Dermis blood vessel endothelial cell (primary cell): ENCODE measurements around the gene KCNC4. TPM values are rescaled to one million over a fixed set of nuclear protein-coding genes. Genes with fewer than 3 reads are reported as not detected.
A peak's percentile ranks its signal among the peaks of the same experiment; 100 is the strongest.

Source experiments
- DNase-seq: peaks from one replicate; pipeline ENCODE4 v3.0.0; 2010
- total RNA-seq: library from RNA; depleted of rRNA; stranded (reverse); fragments of >200 nt; gene quantifications from 2 replicates; pipeline ENCODE4 v1.2.3, GENCODE V29; 2014

KCNC4 gene
- total RNA-seq, 1 donor from 2014 or later, result 5.8 TPM

DNA sequence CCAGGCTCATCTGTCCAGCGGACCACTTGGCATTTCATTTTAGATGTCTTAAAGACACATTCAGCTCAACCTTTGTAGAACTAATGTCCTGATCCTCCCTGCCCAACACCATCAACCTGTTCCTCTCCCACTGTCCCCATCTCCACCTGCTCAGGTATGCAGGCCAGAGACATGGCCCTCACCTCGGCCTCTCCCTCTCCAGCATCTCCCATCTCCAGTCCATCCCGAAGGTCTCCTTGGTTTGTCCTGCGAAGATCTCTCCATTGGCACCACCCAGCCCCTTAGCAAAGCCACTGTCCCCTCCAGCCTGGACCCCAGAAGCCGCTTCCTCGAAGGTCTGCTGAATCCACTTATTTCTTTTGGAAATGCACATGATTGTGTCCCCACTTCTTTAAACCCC lies 20.9 kb upstream of the KCNC4 start:
- DNase-seq, result no peak

DNA sequence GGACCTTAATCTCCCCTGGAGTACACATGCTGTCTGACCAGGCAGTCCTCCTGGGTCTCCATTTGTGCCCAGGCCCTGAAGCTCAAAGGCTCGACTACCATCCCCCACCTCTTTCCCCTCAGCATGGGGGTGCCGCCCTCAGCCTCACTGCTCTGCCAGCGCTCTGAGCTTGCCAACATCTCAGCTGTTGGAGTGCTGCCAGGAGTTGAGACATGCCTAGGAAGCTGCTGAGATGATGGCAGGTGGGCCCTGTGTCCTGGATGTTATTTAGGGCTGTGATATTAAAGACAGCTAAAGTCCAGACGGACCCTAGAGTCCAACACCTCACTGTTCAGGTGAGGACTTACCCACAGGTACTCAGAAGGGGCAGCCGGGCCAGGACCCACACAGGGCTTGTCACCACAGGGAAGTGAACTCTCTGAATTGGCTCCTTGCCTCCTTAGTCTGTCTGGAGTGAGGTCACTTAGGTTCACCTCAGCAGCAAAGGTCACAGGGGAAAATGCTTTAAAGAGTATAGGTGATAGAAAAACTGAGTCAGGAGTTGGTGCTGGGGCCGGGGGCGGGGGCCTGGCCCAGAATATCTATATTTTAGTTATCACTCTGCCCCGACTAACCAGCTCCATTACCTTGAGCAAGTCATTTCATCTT lies 19.7 kb upstream of the KCNC4 start:
- no peak for DNase-seq

DNA sequence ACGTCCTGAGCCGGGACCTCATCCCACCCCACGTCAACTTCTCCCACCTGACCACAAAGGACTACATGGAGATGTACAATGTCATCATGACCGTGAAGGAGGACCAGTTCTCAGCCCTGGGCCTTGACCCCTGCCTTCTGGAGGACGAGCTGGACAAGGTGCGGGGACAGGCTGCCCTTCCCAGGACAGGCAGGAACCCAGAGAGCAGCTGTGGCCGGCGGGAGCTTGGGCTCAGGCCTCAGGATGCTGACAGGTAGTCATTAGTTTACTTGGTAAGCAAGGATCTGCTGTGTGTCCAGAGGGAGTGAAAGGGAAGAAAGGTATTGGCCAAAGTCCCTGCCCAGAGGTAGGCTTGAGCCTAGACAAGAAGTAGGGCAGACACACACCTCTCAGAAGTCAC lies 17.6 kb upstream of the KCNC4 start:
- DNase-seq, result no peak

DNA sequence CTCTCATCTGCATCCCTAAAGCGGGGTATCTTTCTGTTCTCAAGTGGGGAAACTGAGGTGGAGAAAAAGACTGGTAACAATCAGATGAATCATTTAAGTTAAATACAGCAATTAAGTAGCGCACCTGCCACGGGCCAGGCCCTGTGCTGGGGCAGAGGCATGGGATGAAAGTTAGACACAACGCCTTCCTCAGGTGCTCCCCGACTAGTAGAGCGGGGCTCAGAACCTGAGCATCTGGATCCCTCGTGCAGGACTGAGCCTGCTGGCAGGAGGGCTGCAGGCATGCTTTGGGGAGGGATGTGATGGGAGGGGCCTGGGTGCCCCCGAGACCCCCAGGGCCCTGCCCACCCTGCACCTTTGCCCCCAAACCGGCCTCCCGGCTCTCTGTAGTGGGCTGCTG lies 14.9 kb upstream of the KCNC4 start:
- DNase-seq, result no peak

DNA sequence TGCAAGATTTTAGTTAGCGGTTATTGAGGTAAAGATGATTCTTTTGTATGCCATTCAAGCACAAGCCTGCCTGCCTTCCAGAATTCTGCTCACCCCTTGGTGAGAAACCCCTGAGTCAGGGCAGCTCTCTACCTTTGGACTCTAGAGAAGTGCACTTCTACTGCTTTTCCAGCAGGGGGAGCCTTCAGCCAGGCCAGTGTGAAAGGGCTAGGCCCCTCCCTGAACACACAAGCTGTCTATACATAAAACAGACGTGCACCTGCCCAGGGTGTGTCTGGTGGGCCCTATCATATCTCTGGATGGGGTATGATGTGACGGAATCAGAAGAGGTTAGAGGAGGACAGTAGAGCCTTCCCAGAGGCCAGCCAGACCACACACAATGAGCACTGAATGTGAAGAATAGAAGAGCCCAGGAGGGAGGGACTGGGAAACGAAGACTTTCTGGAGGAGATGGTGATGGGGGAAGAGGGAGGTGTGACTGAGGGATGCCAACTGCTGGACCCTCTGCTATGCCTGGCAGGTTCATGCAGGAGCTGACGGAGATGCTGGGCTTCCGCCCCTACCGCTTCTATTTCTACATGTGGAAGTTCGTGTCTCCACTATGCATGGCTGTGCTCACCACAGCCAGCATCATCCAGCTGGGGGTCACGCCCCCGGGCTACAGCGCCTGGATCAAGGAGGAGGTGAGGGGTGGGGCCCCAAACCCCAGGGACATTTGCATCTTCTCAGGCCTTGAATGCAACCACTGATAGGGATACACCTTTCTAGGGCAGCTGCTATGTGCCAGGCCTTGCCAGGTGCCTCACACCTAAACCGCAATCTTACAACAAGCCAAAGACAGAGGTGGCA lies 13.0 kb upstream of the KCNC4 start:
- peak; percentile 60 for DNase-seq

DNA sequence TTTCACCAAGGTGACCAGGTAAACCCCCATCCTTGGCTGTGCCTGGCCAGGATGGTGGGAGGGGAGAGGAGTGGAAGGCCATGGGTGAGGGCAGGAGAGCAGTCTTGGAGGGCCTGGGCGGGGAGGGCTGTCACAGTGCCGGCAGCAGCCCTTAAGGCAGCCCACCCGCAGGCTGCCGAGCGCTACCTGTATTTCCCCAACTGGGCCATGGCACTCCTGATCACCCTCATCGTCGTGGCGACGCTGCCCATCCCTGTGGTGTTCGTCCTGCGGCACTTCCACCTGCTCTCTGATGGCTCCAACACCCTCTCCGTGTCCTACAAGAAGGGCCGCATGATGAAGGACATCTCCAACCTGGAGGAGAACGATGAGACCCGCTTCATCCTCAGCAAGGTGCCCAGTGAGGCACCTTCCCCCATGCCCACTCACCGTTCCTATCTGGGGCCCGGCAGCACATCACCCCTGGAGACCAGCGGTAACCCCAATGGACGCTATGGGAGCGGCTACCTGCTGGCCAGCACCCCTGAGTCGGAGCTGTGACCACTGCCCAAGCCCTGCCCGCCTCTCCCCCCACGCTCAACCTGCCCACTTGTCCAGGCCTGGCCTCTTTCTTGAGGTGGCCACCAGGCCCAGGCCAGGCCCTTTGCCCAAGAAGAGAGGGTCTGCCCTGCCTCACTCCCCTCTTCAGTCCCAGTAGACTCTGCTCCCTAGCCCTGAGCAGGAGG lies 12.0 kb upstream of the KCNC4 start:
- DNase-seq, result no peak

DNA sequence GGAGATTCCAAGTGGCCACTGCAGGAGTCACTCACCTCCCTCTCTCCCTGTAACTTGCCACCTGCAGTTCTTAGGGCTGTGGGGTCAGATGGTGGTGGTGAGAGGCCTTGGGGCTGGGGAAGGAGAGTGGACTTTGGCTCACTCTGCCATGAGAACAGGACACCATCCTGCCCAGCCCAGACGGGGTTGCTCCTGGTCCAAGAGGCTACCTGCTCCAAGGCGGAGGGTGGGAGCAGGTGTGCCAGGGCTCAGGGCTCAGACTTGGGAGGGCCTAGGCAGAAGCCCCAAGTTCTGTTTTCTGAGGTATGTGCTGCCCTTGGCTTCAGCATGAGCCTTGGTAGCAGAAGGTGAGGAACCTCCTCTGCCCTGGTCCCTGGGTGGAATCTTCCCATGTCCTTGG lies 11.4 kb upstream of the KCNC4 start:
- DNase-seq, result no peak

DNA sequence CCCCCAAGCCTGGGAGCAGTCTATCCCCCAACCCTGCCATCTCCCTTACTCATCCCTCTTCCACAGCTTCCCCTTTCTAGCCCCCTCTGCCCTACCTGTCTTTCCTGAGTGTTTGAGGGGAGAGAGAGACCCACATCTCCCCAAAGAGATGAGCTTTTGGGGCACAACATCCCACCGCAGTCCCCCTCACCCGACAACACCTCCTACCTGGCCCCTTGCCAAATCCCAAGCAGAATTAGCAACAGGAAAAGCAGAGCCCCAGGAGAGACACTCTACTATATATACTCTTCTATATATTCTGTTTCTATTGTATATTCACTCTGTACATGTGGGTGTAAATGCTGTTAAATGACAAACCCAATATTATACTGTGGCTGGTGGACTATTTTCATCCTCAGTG lies 9.9 kb upstream of the KCNC4 start:
- no peak for DNase-seq

DNA sequence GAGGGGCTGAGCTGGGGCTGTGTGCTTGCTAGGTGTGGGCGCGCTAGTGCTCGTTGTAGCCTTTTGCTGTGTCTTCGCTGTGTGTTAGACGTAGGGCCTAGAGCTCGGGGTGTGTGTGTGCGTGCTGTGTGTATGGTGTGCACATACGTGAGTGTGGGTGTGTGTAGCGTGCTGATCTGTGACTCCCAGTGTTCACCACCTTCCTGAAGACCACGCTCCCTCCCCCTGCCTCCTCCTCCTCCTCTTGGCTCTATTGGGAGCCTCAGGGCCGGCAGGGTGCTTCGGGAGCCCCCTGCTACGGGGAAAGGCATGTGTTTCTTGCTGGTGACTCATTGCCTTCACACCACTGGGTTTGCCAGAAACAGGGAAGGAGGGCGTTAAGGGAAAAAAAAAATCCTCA lies 9.4 kb upstream of the KCNC4 start:
- no peak for DNase-seq

DNA sequence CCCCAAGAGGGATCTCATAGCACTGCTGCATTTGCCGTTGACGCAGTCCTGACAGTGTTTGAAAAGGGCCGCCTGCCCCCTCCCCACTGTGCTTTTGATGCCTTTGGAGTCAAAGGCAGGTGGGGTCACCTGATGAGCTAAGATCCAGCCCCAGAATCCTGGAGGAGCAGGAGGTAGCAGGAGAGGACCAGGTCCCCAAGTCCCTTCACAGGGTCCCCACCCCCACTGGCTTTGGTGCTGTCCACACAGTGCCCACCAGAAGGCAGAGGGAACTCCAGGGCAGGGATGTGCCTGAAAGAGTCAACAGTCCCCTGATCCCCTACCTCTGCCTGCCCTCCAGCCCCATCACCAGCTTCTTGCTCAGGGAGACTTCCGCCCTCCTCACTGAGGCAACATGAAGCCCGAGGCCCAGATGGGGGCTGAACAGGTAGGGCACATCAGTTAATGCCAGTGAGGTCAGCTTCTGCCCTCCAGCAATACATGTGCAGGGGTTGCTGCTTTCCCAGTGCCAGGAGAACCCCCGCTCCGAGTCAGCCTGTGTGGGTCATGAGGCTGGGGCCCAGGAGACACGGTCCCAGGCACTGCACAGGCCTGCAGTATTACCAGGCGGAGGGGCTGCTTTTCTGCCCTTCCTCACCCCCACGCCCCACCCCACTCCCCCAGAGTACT lies 8.8 kb upstream of the KCNC4 start:
- no peak for DNase-seq

DNA sequence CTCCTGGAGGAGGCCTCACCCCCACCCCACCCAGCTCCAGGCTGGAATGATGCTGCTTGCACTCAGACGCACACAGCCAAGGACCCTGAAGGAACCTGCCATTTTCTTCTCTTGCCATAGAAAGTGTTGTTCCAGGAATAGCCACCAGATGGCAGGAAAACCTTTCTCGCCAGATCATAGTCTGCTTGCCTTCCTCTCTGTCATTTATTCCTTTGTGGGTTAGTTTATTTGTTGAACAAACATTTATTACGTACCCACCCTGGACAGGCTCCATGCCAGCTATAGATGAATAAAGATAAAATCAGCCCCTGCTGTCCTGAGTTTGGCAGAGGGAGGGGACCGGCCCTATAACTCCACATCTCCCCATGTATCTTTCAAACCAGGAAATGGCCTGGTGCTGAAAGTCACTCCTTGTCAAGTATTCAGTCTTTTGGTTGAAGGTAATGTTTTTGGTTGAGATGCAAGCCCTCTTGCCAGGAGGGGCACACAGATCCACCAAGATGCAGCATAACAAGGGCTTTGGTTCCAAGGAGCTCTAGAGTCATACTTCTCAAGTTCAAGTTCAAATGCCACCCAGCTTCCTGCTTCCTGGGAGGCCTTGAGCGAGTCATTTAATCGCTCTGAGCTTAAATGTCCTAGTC lies 7.0 kb upstream of the KCNC4 start:
- DNase-seq, result peak; percentile 84

DNA sequence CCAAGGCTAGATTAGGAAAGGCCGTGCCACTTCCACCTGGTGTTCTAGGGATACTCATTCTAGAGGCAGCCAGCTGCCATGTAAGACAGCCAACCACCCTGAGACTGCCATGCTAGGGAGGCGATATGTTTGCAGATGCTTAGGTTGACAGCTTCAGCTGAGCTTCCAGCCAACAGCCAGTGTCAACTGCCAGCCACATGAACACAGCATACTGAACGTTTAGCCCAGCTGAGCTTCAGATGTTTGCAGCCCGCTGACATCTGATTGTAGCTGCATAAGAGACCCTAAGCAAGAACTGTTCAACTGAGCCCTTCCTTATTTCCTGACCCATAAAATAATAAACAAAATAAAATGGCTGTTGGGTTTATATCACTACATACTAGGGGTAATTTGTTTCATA lies 5.0 kb upstream of the KCNC4 start:
- no peak for DNase-seq

DNA sequence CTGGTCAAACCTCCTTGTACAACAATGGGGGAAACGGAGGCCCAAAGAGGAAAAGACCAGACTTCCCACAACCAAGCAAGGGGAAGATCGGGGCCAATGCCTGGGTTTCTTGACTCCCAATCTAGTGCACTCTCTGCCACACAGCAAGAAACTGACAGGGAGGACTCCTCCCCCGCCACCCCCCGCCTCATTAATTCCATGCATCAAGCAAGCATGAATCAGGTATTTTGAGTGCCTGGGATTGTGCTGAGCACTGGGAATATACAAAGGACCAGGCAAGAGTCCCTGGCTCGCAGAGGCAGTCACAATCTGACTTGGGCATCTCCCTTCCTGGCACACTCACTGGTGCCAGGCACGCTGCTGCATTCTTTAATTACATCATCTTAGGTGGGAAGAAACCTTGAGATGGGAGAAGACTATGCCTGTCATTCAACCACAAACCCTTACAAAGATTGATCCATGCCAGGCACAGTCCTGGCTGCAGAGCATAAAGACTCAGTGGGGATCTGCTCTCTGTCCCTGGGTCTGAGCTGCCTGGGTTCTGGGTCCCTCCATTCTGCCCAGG lies 4.4 kb upstream of the KCNC4 start:
- DNase-seq, result no peak

DNA sequence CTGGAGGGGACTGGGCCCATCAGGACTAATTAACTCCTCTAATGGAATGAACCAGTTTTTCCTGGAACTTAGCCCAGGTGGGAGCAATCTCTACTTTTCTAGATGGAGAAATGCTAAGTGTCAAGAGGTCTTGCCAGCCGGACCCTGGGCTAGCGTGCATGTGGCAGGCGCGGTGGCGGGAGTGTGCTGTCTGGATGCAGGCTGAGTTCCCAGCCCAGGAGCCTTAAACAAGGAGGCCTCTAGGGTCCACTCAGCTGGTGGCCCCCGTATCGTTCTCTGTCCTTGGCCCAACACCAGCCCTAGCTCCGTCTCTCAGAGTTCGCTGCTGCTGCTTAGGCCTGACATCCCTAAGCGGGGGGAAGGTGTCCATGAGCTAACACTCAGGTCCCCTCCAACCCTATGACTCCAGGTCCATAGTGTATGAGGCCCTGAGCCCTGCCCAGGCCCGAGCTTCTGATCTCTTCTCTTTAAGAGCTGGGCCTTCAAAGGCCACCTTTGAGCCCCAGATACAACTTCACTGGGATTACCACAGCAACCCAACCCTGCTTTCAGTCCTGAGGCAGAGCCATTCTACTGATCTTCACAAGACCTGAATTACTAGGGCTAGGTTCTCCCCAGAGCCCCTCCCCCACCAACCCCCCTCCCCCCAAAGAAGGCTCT lies 3.7 kb upstream of the KCNC4 start:
- DNase-seq, result no peak

DNA sequence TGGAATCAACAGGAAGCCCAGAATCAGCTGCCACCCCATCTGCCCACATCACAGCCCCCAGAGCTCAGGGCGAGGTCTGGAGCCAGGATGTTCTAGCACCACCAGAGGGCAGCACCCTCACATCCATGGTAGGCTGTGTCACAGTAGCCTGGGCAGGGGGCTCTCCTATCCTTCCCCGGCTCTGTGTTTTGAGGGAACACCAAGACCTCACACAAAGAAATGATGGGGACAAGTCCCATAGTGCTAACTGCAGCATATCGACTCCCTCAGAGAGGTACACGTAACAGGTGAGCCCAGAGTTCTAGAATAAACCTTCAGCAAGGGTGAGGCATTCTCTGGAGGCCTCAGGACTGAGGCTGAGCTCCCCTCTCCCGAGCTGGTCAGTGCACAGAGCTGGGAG lies 2.3 kb upstream of the KCNC4 start:
- DNase-seq, result peak; percentile 76

DNA sequence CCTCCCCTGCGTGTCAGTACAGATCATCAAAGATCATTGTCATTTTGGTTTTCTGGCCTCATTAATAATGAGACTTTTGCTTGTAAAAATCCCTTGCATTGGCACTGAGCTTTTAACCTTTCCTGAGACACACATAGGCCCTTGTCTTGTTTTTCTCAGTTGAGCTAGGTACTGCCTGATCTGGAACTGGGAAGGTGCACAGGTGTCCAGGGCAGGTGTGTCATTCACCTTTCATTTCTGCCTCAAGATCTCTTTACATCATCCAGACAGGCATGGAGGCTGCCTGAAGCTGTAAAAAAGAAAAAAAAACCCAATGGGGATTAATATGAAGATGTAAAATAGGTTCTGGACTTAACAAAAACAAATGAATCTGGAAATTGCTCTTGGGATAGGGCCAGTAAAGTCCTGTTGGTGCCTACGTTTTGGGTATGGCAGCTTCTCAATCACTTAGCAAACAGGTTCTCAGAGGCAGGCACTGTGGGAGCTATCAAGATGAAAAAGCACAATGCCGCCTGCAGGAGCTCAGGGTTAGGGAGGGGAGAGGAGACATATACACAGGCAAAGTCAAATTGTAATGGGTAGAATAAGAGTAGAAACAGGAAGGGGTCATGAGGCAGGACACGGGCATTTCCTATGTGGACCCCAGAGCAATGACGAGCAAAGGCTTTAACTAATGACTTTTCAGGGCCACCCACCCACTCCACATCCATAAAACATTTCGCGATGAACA lies 1.0 kb upstream of the KCNC4 start:
- DNase-seq, result peak; percentile 13

DNA sequence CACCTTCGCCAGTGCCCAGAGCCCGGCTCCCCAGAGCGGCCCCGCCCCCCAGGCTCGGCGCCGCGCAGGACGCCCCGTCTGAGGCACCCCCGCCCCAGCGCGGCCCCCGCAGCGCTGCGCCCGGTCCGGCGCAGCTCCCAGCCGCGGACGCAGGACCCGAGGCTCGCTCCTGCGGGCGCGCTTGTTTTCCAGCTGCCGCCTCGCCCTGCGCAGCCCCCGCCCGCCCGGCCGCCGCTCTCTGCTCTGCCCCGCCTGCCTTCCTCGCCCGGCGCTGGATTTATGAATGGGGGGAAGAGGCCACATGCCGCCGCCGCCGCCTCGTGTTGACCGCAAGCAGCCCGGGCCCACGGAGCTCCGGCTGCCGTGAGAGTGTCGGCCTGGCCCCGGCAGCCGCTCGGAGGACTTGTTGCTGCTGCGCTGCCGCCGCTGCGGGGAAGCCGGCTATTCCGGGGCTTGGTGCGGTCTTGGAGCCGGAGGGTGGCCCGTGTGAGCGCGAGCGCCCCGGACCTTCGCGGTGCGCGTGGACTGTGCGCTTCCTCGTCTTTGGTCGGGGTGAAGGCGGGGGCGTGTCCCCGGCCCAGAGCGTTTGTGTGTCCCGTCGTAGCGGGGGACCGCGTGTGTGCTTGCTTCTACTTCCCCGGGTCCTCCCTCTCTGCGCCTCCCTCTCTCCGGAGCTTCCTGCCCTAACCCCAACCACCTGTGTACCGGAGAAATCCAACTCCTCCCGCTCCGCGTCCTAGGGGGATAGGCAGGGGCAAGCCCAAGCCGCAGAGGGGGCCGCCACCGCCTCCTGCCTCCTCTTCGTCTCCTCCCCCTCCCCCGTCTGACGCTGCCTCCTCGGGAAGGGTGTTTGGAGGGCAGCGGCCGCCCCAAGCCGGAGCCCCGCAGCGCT lies 736 bp downstream of the KCNC4 start:
- peak; percentile 54 for DNase-seq

DNA sequence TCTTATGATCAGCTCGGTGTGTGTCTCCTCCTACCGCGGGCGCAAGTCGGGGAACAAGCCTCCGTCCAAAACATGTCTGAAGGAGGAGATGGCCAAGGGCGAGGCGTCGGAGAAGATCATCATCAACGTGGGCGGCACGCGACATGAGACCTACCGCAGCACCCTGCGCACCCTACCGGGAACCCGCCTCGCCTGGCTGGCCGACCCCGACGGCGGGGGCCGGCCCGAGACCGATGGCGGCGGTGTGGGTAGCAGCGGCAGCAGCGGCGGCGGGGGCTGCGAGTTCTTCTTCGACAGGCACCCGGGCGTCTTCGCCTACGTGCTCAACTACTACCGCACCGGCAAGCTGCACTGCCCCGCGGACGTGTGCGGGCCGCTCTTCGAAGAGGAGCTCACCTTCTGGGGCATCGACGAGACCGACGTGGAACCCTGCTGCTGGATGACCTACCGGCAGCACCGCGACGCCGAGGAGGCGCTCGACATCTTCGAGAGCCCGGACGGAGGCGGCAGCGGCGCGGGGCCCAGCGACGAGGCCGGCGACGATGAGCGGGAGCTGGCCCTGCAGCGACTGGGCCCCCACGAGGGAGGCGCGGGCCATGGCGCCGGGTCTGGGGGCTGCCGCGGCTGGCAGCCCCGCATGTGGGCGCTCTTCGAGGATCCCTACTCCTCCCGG lies 1.5 kb downstream of the KCNC4 start:
- no peak for DNase-seq
